Fibroblast of skin of left biceps (primary cell): ENCODE measurements around the gene UBE2D1.
"Not testable (repeated sequence)": the region's sequence is repeated elsewhere in the genome, so short reads cannot be mapped to it uniquely, and the experiment has no call there.

Experiments
- DNase-seq, 2 experiments: peaks; one replicate each; pipeline ENCODE4 v3.0.0-alpha.2; 2013; ENCODE audit warnings: low read depth in 2 of 2

The UBE2D1 gene

GRCh38 chr10:58384095-58384494, 49.3 kb downstream of the UBE2D1 start:
- DNase-seq, result no peak

GRCh38 chr10:58384544-58384998, 49.8 kb downstream of the UBE2D1 start:
- no peak for DNase-seq

- DNase-seq, result peak; percentile 84
Observed at GRCh38 chr10:58384999-58385783, 50.4 kb downstream of the UBE2D1 start, which contains the start of gene TFAM. TSS of gene TFAM (plus strand) at chr10:58385410. CDS start at chr10:58385548, 138 bp downstream.

GRCh38 chr10:58385784-58386112, 50.9 kb downstream of the UBE2D1 start:
- no peak for DNase-seq

GRCh38 chr10:58389024-58389423, 54.2 kb downstream of the UBE2D1 start:
- DNase-seq, result no peak

GRCh38 chr10:58393317-58393716, 58.5 kb downstream of the UBE2D1 start:
- DNase-seq, result no peak

- no peak for DNase-seq
Observed at GRCh38 chr10:58394471-58394870, 59.7 kb downstream of the UBE2D1 start.

- DNase-seq, result no peak
Observed at GRCh38 chr10:58396057-58396456, 61.3 kb downstream of the UBE2D1 start.

GRCh38 chr10:58397830-58398229, 63.0 kb downstream of the UBE2D1 start:
- DNase-seq, result no peak

- no peak for DNase-seq
Observed at GRCh38 chr10:58399410-58399809, 64.6 kb downstream of the UBE2D1 start.

- no peak for DNase-seq
Observed at GRCh38 chr10:58400609-58401008, 65.8 kb downstream of the UBE2D1 start.

GRCh38 chr10:58404001-58404400, 69.2 kb downstream of the UBE2D1 start:
- no peak for DNase-seq

- no peak for DNase-seq
Observed at GRCh38 chr10:58409956-58410610, 75.3 kb downstream of the UBE2D1 start.

GRCh38 chr10:58412502-58412961, 77.7 kb downstream of the UBE2D1 start:
- DNase-seq, result peak; percentile 54 to 55

GRCh38 chr10:58414270-58415041, 79.7 kb downstream of the UBE2D1 start:
- peak; percentile 61 to 65 for DNase-seq

GRCh38 chr10:58415757-58416156, 81.0 kb downstream of the UBE2D1 start:
- DNase-seq, result no peak

- not testable (repeated sequence) for DNase-seq
Observed at GRCh38 chr10:58417902-58418301, 83.1 kb downstream of the UBE2D1 start.
